ENCODE measurements around the gene OIT3.

The OIT3 gene

DNA sequence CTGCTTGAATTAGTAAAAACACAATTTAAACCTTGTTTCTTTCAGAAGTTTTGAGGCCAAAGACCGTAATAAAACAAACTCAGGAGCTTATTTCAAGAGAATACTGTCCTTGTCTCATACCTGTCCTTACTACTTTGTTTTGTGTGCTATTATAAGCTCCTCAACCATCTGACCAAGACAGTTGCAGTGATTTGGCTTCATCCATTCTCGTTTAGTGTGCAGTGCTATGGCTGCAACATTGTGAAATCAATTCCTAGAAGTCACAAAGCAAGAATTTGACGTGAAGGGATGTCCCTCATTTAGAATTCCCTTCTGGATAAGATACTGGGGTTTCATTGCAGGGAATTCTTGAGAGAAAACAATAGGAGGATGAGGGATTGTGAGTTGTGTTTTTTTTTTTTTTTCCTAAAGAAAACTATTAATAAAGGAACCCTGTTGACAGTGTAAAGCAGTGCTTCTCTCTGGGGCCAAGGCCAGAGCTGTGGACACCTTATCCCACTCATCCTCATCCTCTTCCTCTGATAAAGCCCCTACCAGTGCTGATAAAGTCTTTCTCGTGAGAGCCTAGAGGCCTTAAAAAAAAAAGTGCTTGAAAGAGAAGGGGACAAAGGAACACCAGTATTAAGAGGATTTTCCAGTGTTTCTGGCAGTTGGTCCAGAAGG lies at the start of gene OIT3:
OIT3 (plus strand) TSS at position 604 of the 663 bp plus-strand sequence. CDS start 60 bp downstream, outside the sequence.
- H3K4me3 ChIP-seq (ENCODE audit: low read depth, low read length) = no peak within 1 kb of the TSS
- TF ChIP-seq CTCF (IDR thresholded peaks at IDR 0.05; ENCODE audit: insufficient read depth, low read depth, low read length, missing control alignments) = no peak
- DNase-seq (ENCODE audit: low read depth) = no peak

GRCh38 chr10:72846238-72846637 lies 47.3 kb upstream of the OIT3 start:
- TF ChIP-seq CTCF (IDR thresholded peaks at IDR 0.05; ENCODE audit: insufficient read depth, low read depth, low read length, missing control alignments) = no peak
- DNase-seq (ENCODE audit: low read depth) = no peak
- H3K4me3 ChIP-seq (ENCODE audit: low read depth, low read length) = no peak overlapping the region

GRCh38 chr10:72847681-72848080 lies 45.9 kb upstream of the OIT3 start:
- no peak for TF ChIP-seq CTCF (IDR thresholded peaks at IDR 0.05; ENCODE audit: insufficient read depth, low read depth, low read length, missing control alignments)
- no peak for DNase-seq (ENCODE audit: low read depth)
- H3K4me3 ChIP-seq (ENCODE audit: low read depth, low read length) = no peak overlapping the region

DNA sequence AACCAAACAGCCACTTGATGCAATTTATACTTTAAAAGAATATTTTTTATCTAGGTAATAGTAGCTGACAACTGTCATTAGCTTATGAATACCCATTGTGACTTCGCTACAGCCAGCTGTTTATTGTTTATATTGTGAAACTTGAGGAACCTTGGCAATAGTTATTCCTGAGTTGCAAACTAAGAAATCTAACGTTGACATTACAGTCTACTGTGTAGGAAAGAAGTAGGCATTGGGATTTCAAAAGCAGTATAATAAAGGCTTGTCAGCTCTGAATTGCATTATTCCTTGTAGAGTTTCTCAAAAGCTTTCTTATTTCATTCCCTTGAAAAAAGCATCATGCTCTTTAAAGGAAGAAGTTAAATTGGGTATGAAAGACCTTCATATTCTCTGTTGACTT lies 42.7 kb upstream of the OIT3 start:
- no peak overlapping the region for H3K4me3 ChIP-seq (ENCODE audit: low read depth, low read length)
- DNase-seq (ENCODE audit: low read depth) = no peak
- no peak for TF ChIP-seq CTCF (IDR thresholded peaks at IDR 0.05; ENCODE audit: insufficient read depth, low read depth, low read length, missing control alignments)

- H3K4me3 ChIP-seq (ENCODE audit: low read depth, low read length) = no peak overlapping the region
- TF ChIP-seq CTCF (IDR thresholded peaks at IDR 0.05; ENCODE audit: insufficient read depth, low read depth, low read length, missing control alignments) = no peak
- no peak for DNase-seq (ENCODE audit: low read depth)
Observed at GRCh38 chr10:72851509-72851908, 42.0 kb upstream of the OIT3 start.

GRCh38 chr10:72852508-72852907 lies 41.0 kb upstream of the OIT3 start:
- no peak overlapping the region for H3K4me3 ChIP-seq (ENCODE audit: low read depth, low read length)
- no peak for TF ChIP-seq CTCF (IDR thresholded peaks at IDR 0.05; ENCODE audit: insufficient read depth, low read depth, low read length, missing control alignments)
- DNase-seq (ENCODE audit: low read depth) = no peak

GRCh38 chr10:72855129-72855528 lies 38.4 kb upstream of the OIT3 start:
- DNase-seq (ENCODE audit: low read depth) = no peak
- TF ChIP-seq CTCF (IDR thresholded peaks at IDR 0.05; ENCODE audit: insufficient read depth, low read depth, low read length, missing control alignments) = no peak
- H3K4me3 ChIP-seq (ENCODE audit: low read depth, low read length) = no peak overlapping the region
